ENCODE measurements around the gene STAP2. TPM values are rescaled to one million over a fixed set of nuclear protein-coding genes. Genes with fewer than 3 reads are reported as not detected.

STAP2 gene
- total RNA-seq, 1 donor = 1.2 TPM

GRCh38 chr19:4365341-4365740 lies 26.7 kb upstream of the STAP2 start:
- DNase-seq (ENCODE audit: low read depth) = no peak
- no peak for TF ChIP-seq CTCF (IDR thresholded peaks at IDR 0.05; ENCODE audit: insufficient read depth, low read length)
- H3K4me3 ChIP-seq (ENCODE audit: low read depth, low read length) = no peak overlapping the region

GRCh38 chr19:4363571-4364304 lies 25.1 kb upstream of the STAP2 start:
- no peak for TF ChIP-seq CTCF (IDR thresholded peaks at IDR 0.05; ENCODE audit: insufficient read depth, low read length)
- no peak overlapping the region for H3K4me3 ChIP-seq (ENCODE audit: low read depth, low read length)
- no peak for DNase-seq (ENCODE audit: low read depth)

- DNase-seq (ENCODE audit: low read depth) = no peak
- no peak overlapping the region for H3K4me3 ChIP-seq (ENCODE audit: low read depth, low read length)
- TF ChIP-seq CTCF (IDR thresholded peaks at IDR 0.05; ENCODE audit: insufficient read depth, low read length) = peak; percentile 32
Observed at GRCh38 chr19:4362831-4363545, 24.4 kb upstream of the STAP2 start.

GRCh38 chr19:4362101-4362828 lies 23.6 kb upstream of the STAP2 start:
- TF ChIP-seq CTCF (IDR thresholded peaks at IDR 0.05; ENCODE audit: insufficient read depth, low read length) = no peak
- DNase-seq (ENCODE audit: low read depth) = no peak

GRCh38 chr19:4361152-4362046 lies 22.8 kb upstream of the STAP2 start:
- DNase-seq (ENCODE audit: low read depth) = no peak
- H3K4me3 ChIP-seq (ENCODE audit: low read depth, low read length) = no peak overlapping the region
- no peak for TF ChIP-seq CTCF (IDR thresholded peaks at IDR 0.05; ENCODE audit: insufficient read depth, low read length)

More at GRCh38 chr19:4362101-4362828, 23.6 kb upstream of the STAP2 start:
- H3K4me3 ChIP-seq (ENCODE audit: low read depth, low read length) = no peak overlapping the region

- H3K4me3 ChIP-seq (ENCODE audit: low read depth, low read length) = no peak overlapping the region
- no peak for TF ChIP-seq CTCF (IDR thresholded peaks at IDR 0.05; ENCODE audit: insufficient read depth, low read length)
- DNase-seq (ENCODE audit: low read depth) = no peak
Observed at GRCh38 chr19:4360641-4361151, 22.1 kb upstream of the STAP2 start.

All from fibroblast of the aortic adventitia (primary cell).